RWPE2 (cell line): ENCODE measurements around the gene TRAF3IP3.

Source experiments
- ATAC-seq: fragments of 200-7000 bp; cut with Tn5 transposase; 3 replicates; pipeline ENCODE4 v1.9.1; 2021; ENCODE audit warnings: low read depth
- DNase-seq: peaks from one replicate; pipeline ENCODE4 v3.0.0-alpha.2; 2020; ENCODE audit warnings: low spot score
- H3K27ac ChIP-seq: fragments of 450-650 bp; 2 replicates; pipeline ENCODE4 v1.5.1; 2017; ENCODE audit warnings: mild to moderate bottlenecking; ENCODE audit not compliant: poor library complexity, severe bottlenecking
- H3K27me3 ChIP-seq: fragments of 250-450 bp; sonication (Bioruptor Pico); 2 replicates; pipeline ENCODE4 v1.5.1; 2021; ENCODE audit warnings: mild to moderate bottlenecking, moderate library complexity; ENCODE audit not compliant: insufficient read depth, poor library complexity, severe bottlenecking
- H3K36me3 ChIP-seq: fragments of 250-450 bp; sonication (Bioruptor Pico); 2 replicates; pipeline ENCODE4 v1.5.1; 2020; ENCODE audit warnings: low read depth, mild to moderate bottlenecking, moderate library complexity
- H3K4me1 ChIP-seq: fragments of 250-450 bp; sonication (Bioruptor Pico); 2 replicates; pipeline ENCODE4 v1.5.1; 2021; ENCODE audit warnings: mild to moderate bottlenecking, moderate library complexity; ENCODE audit not compliant: insufficient read depth, poor library complexity, severe bottlenecking
- H3K4me3 ChIP-seq: fragments of 250-450 bp; sonication (Bioruptor Pico); 2 replicates; pipeline ENCODE4 v1.5.1; 2021; ENCODE audit warnings: mild to moderate bottlenecking, moderate library complexity; ENCODE audit not compliant: severe bottlenecking
- H3K9me3 ChIP-seq: fragments of 250-450 bp; sonication (Bioruptor Pico); 2 replicates; pipeline ENCODE4 v1.5.1; 2021; ENCODE audit warnings: mild to moderate bottlenecking, moderate library complexity; ENCODE audit not compliant: severe bottlenecking
- TF ChIP-seq, protein P1 (sequence below): fragments of 450-650 bp; IDR thresholded peaks from one replicate; pipeline ENCODE4 v1.5.1; 2017; ENCODE audit warnings: mild to moderate bottlenecking, moderate library complexity; ENCODE audit not compliant: poor library complexity, severe bottlenecking

Gene TRAF3IP3, protein sequence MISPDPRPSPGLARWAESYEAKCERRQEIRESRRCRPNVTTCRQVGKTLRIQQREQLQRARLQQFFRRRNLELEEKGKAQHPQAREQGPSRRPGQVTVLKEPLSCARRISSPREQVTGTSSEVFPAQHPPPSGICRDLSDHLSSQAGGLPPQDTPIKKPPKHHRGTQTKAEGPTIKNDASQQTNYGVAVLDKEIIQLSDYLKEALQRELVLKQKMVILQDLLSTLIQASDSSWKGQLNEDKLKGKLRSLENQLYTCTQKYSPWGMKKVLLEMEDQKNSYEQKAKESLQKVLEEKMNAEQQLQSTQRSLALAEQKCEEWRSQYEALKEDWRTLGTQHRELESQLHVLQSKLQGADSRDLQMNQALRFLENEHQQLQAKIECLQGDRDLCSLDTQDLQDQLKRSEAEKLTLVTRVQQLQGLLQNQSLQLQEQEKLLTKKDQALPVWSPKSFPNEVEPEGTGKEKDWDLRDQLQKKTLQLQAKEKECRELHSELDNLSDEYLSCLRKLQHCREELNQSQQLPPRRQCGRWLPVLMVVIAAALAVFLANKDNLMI

DNA sequence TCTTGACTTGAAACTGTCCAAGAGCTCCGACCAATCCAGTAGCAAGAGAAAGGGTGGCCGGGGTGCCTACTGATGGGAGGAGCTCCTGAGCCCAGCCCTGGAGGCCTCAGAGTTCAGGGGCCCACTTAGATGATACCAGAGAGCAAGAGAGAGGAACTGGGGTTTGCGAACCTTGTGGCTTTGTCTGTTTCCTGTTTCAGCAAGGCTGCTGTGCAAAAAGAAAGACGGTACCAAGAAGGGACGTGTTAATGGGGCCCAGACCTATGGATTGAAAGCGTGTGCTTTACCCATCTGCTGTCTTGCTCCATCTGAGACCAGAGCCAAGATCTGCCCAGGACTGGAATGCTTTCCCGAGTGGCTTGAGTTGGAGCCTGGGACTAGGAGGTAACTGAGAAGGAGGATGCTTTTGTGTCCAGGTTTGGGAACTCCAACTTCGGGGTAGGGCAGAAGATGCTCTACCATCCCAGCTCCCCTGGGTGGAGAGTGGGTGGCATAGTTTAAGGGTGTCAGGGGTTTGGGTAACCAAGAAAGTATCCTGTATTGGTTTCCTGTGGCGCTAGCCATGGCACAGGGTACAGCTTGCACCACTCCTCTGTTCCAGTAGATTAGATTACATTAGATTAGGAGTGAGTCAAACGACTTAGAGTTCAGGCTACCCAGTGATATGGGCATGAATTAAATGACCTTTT is at the start of gene TRAF3IP3:
TRAF3IP3 (plus strand) TSS at position 128 of the 689 bp plus-strand sequence. CDS start 3,987 bp downstream, outside the sequence.
- no peaks in the 10 kb centered on the region for H3K4me1 ChIP-seq
- no peak within 1 kb of the TSS for H3K4me3 ChIP-seq
- no peak within 1 kb of the TSS for H3K27ac ChIP-seq
- no peaks in the 10 kb centered on the region for H3K27me3 ChIP-seq
- no peak for ATAC-seq
- TF ChIP-seq, protein P1, sequence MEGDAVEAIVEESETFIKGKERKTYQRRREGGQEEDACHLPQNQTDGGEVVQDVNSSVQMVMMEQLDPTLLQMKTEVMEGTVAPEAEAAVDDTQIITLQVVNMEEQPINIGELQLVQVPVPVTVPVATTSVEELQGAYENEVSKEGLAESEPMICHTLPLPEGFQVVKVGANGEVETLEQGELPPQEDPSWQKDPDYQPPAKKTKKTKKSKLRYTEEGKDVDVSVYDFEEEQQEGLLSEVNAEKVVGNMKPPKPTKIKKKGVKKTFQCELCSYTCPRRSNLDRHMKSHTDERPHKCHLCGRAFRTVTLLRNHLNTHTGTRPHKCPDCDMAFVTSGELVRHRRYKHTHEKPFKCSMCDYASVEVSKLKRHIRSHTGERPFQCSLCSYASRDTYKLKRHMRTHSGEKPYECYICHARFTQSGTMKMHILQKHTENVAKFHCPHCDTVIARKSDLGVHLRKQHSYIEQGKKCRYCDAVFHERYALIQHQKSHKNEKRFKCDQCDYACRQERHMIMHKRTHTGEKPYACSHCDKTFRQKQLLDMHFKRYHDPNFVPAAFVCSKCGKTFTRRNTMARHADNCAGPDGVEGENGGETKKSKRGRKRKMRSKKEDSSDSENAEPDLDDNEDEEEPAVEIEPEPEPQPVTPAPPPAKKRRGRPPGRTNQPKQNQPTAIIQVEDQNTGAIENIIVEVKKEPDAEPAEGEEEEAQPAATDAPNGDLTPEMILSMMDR: no peak
- H3K36me3 ChIP-seq: no peaks in the 10 kb centered on the region
- no peaks in the 10 kb centered on the region for H3K9me3 ChIP-seq
- no peak for DNase-seq

DNA sequence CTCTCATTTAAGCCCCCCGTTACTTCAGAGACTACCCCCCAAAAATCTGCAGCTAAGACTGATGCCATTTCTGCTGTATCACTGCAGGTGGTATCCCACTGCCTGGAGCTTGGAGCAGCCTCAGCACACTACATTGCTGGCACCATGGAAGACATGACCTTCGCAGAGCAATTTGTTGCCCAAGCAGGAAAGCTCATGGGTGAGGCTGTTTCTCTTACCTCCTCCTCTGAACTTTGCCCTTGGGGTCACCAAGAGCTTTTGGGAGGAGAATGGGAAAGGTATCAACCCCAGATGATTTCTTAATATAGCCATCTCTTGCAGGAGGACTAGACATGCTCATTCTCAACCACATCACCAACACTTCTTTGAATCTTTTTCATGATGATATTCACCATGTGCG is 49.2 kb upstream of the TRAF3IP3 start:
- no peaks in the 10 kb centered on the region for H3K36me3 ChIP-seq
- H3K27me3 ChIP-seq: no peaks in the 10 kb centered on the region
- no peaks in the 10 kb centered on the region for H3K4me1 ChIP-seq
- TF ChIP-seq, protein P1: no peak
- H3K27ac ChIP-seq: no peak overlapping the region
- H3K9me3 ChIP-seq: no peaks in the 10 kb centered on the region
- no peak for ATAC-seq
- no peak for DNase-seq
- H3K4me3 ChIP-seq: no peak overlapping the region

DNA sequence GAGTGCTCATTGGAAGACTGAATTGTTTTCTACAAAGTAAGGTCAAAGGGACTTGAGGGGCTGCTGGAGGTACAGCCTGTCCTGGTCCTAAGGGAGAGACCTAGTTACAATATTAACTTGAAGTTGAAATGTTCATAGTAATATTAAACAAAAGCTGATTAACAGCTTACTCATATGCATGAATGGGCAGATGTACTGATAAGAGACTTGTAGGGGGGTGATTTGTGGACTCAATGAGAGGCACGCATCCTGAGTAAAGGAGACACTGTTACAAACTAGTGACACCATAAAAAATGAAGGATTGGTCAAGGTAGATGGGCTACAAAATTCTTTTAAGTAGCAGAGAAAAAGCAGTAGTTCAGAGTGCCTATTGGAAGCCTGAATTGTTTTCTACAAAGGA is 48.5 kb upstream of the TRAF3IP3 start:
- H3K4me1 ChIP-seq: no peaks in the 10 kb centered on the region
- H3K27me3 ChIP-seq: no peaks in the 10 kb centered on the region
- no peaks in the 10 kb centered on the region for H3K36me3 ChIP-seq
- TF ChIP-seq, protein P1: no peak
- ATAC-seq (peak; percentile 35; the same call in 1 of the 3 replicates), DNase-seq (no peak)
- no peak overlapping the region for H3K27ac ChIP-seq
- H3K4me3 ChIP-seq: no peak overlapping the region
- H3K9me3 ChIP-seq: no peaks in the 10 kb centered on the region

DNA sequence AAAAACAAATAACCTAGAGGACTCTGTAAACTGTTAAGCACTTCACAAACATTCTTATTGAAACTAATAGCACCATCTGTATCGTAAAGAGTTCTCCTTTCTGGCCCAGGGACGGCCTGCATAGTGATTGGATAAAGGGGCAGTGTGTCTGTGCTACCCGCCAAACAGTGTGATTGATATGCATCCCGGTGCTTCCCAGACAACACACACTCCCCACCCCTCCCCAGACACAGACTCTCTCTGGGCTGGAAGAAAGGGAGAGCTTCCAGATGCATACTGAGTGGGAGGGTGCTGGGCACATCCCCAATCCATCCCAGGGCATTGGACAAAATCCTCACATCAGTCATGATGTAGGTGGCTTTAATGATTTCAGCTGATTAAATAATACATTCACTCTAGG is 47.6 kb upstream of the TRAF3IP3 start:
- H3K27me3 ChIP-seq: no peaks in the 10 kb centered on the region
- H3K36me3 ChIP-seq: no peaks in the 10 kb centered on the region
- H3K27ac ChIP-seq: no peak overlapping the region
- DNase-seq (no peak), ATAC-seq (no peak)
- H3K9me3 ChIP-seq: no peaks in the 10 kb centered on the region
- no peaks in the 10 kb centered on the region for H3K4me1 ChIP-seq
- no peak overlapping the region for H3K4me3 ChIP-seq
- TF ChIP-seq, protein P1: no peak
